ENCODE data around the gene TMEM198.
A peak's percentile ranks its signal among the peaks of the same experiment; 100 is the strongest.

TMEM198 gene

DNA sequence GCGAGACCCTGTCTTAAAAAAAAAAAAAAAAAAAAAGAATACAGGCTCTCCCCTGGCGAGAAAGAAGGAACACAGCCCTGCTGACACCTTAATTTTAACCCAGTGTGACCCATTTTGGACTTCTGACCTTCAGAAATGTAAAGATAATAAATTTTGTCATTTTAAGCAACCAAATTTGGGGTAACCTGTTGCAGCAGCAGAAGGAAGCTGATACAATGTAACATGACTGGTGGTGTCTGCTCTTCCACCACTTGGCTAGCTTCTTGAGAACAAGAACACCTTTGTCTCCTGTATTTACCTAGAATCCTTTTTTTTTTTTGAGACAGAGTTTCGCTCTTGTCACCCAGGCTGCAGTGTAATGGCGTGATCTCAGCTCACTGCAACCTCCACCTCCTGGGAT is 47.3 kb downstream of the TMEM198 start:
- DNase-seq, result no peak

DNA sequence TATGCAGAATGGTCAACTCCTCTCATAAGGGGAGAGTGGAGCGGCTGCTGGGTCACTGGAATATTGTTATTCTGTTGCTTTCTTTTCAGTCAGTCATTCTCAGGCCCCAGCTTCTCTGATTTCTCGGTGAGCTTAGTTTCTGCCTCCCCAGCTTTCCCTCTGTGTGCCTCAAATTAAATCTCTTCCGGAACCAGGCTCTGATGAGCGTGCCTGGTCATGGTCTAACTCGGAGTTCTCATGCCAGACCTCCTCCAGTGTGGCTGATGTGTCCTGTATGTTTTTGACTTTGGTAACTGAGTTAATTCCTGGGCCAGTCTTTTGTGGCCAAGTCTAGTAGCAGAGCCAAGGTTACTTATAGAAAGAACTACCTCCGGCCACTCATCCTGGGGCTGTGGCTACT is 48.9 kb downstream of the TMEM198 start:
- no peak for DNase-seq

GRCh38 chr2:219593154-219593553 is 49.3 kb downstream of the TMEM198 start:
- no peak for DNase-seq

GRCh38 chr2:219595256-219595655 is 51.4 kb downstream of the TMEM198 start:
- DNase-seq, result no peak

GRCh38 chr2:219596954-219597551 is 53.2 kb downstream of the TMEM198 start:
- DNase-seq, result no peak

- DNase-seq, result peak; percentile 91 to 92
These were observed 53.9 kb downstream of the TMEM198 start, which contains the start of gene STK11IP for GRCh38 chr2:219597552-219598307. TSS of gene STK11IP (plus strand) at chr2:219597857. CDS start at chr2:219598120, 263 bp downstream.

DNA sequence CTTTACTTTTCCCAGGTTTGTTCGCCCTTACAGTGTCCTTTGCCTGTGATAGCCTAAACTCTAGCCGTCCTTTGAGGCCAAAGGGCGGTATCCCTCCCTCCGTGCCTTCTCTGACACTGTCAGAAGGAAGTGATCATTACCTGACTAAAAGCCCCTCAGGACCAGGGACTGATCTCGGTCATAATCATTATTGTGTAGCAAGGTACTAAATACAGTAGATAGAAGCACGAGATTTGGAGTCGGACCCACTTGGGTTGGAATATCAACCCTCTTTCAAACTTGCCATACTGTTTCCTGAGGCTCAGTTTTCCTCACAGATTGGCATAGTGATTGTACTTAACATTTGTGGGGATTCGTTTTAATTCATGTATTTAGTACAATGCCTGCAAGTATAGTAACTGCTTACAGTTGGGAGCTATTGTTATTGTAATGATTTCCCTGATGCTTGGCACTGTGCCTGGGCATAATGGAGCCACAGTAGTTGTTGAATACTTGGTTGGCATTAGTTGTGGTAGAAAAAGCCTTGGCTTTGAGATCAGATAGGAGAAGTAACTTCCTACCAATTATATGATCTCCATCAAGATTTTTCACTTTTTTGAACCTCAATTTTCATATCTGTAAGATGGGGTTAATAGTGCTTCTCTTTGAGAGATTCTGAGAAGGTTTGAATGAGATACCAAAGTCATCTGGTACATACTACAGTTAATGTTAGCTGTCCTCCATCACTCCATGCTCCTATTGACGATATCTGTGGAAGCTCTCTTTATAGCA is 54.7 kb downstream of the TMEM198 start:
- no peak for DNase-seq

All from bone marrow (tissue), 2 donors.